Measurements from ENCODE around the gene NPAS3. TPM values are rescaled to one million over a fixed set of nuclear protein-coding genes. Genes with fewer than 3 reads are reported as not detected.

NPAS3 gene
- total and polyA plus RNA-seq, 2 of the 13 experiments (the other 11 are each of a cell fraction or from before 2014, with no cell fraction given), result not detected

GRCh38 chr14:33839193-33840076 is 900.8 kb downstream of the NPAS3 start (continued):
- TF ChIP-seq AKNA (CRISPR knock-in tag; IDR thresholded peaks at IDR 0.05; ENCODE audit: borderline replicate concordance) (no peak), SNAPC2 (CRISPR knock-in tag; IDR thresholded peaks at IDR 0.05) (no peak), ZNF784 (CRISPR knock-in tag; IDR thresholded peaks at IDR 0.05; ENCODE audit: borderline replicate concordance) (no peak), TOE1 (CRISPR knock-in tag; IDR thresholded peaks at IDR 0.05) (no peak), ZNF280B (CRISPR knock-in tag; IDR thresholded peaks at IDR 0.05; ENCODE audit: borderline replicate concordance) (no peak), ZNF615 (CRISPR knock-in tag; IDR thresholded peaks at IDR 0.05; ENCODE audit: borderline replicate concordance) (no peak), ZFP41 (CRISPR knock-in tag; IDR thresholded peaks at IDR 0.05; ENCODE audit: borderline replicate concordance) (no peak), NFKBIZ (CRISPR knock-in tag; IDR thresholded peaks at IDR 0.05) (no peak), ZNF652 (CRISPR knock-in tag; IDR thresholded peaks at IDR 0.05; ENCODE audit: borderline replicate concordance, low read depth) (peak; percentile 99), ZSCAN20 (CRISPR knock-in tag; IDR thresholded peaks at IDR 0.05; ENCODE audit: borderline replicate concordance) (no peak), ZSCAN30 (CRISPR knock-in tag; IDR thresholded peaks at IDR 0.05) (no peak), STAT6 (CRISPR knock-in tag; IDR thresholded peaks at IDR 0.05; ENCODE audit: borderline replicate concordance) (no peak), PLSCR1 (CRISPR knock-in tag; IDR thresholded peaks at IDR 0.05; ENCODE audit: borderline replicate concordance) (no peak), RFXAP (CRISPR knock-in tag; IDR thresholded peaks at IDR 0.05; ENCODE audit: borderline replicate concordance) (0 out of 2 replicates have a peak, but pooled peaks have one; percentile 24), SALL1 (CRISPR knock-in tag; IDR thresholded peaks at IDR 0.05) (peak; percentile 24; the same call in 1 of the 2 replicates), ZNF556 (CRISPR knock-in tag; IDR thresholded peaks at IDR 0.05; ENCODE audit: borderline replicate concordance) (peak; percentile 29; the same call in 1 of the 2 replicates), BRD4 (CRISPR knock-in tag; IDR thresholded peaks at IDR 0.05) (no peak)

Data from HepG2 (cell line).